Measurements from ENCODE around the gene SHROOM2. TPM values are rescaled to one million over a fixed set of nuclear protein-coding genes. Genes with fewer than 3 reads are reported as not detected.

The SHROOM2 gene
- total and polyA plus RNA-seq, 9 of the 15 experiments (the other 6 are each of a cell fraction or from before 2014, with no cell fraction given) = not detected

DNA sequence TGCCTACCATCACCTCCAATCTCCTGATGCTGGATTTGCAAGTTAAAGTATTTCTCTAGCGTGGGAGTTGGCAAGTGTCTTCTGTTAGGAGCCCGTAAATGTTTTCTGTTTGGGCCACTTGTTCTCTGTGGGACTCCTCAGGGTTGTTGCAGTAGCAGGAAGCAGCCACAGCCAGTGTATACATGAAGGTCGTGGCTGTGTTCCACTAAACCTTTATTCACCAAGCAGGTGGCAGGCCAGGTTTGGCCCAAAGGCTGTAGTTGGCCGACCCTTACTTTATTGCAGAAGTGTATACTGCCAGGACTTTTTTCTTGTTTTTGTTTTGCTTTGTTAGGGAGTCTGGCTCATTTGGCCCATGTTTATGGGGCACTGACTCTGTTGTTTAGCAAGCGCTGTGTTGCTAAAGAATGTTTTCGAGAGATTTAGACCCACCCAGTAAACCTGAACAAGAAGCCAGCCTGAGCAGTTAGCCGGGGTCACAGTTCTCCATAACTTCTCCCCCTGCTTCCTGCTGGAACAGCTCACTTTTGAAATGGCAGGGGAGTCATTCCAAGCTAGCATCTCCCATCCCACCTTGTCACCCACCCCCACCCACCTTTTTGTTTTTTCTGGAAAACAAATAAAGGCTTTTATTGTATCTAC is 58.8 kb downstream of the SHROOM2 start:
- no TSS peak for BruUV-seq (replicated peaks)
- FAIRE-seq (no peak), ATAC-seq (no peak), DNase-seq (ENCODE audit: extremely low read depth in 1 of 4, low spot score in 3 of 4) (no peak)
- no peaks in the 10 kb centered on the region for H3K79me2 ChIP-seq (ENCODE audit: control insufficient read depth, insufficient read depth, low read length)
- H3K4me3 ChIP-seq = no peak overlapping the region
- POLR2A ChIA-PET = no interaction called here
- CTCF ChIA-PET (ENCODE audit: low intra/inter-chr PET ratio) = no interaction called here
- H3K36me3 ChIP-seq (ENCODE audit: control insufficient read depth, insufficient read depth, low read length) = no peaks in the 10 kb centered on the region
- no peak overlapping the region for H3K27ac ChIP-seq (ENCODE audit: extremely low read depth, low read depth, low read length)
- intact Hi-C loops (cut with micrococcal nuclease) = no loop called here
- no peak overlapping the region for H2AFZ ChIP-seq (ENCODE audit: low read depth, low read length)
- H3K9me3 ChIP-seq (replicated peaks; ENCODE audit: control insufficient read depth, insufficient read depth, low read depth, low read length) = no peaks in the 10 kb centered on the region
- WGBS (ENCODE audit: insufficient coverage, low coverage, missing lambda C conversion rate) = 0% methylated on average over 7 of the region's 7 CpGs
- H4K20me1 ChIP-seq (replicated peaks; ENCODE audit: control insufficient read depth, insufficient read depth, low read length) = no peaks in the 10 kb centered on the region
- no peak overlapping the region for H3K4me2 ChIP-seq (ENCODE audit: insufficient read depth, low read length)
- H3K27me3 ChIP-seq (ENCODE audit: control insufficient read depth in 2 of 2, insufficient read depth in 2 of 2, low read length in 2 of 2) = peaks cover 5 to 29% of the 10 kb centered on the region in 2 experiments; a peak in 2 of 5 replicates
- H3K4me1 ChIP-seq (replicated peaks in 1 of 2; ENCODE audit: control insufficient read depth in 2 of 2, insufficient read depth in 2 of 2, low read length in 2 of 2) = no peaks in the 10 kb centered on the region
- in situ Hi-C loops (cut with MboI) = no loop called here
- no peaks in the 10 kb centered on the region for H3K9me1 ChIP-seq (ENCODE audit: control insufficient read depth, insufficient read depth, low read length)
- H3K9ac ChIP-seq (ENCODE audit: insufficient read depth in 1 of 2, low read depth in 2 of 2, low read length in 2 of 2) = no peak overlapping the region
- no peak for TF ChIP-seq MBD1 (CRISPR knock-in tag; IDR thresholded peaks at IDR 0.05)
- no peak for TF ChIP-seq TBP (optimal IDR thresholded peaks at IDR 0.05; ENCODE audit: low read depth, low read length)
- no peak for TF ChIP-seq MYBL2 (IDR thresholded peaks at IDR 0.05; ENCODE audit: low read depth)
- no peak for TF ChIP-seq MYBL2 (CRISPR knock-in tag; IDR thresholded peaks at IDR 0.05; ENCODE audit: borderline replicate concordance)
- TF ChIP-seq XRCC5 (IDR thresholded peaks at IDR 0.05; ENCODE audit: low read depth, low read length) = no peak
- TF ChIP-seq ZNF696 (CRISPR knock-in tag; conservative IDR thresholded peaks at IDR 0.05) = no peak
- no peak for TF ChIP-seq CHAMP1 (IDR thresholded peaks at IDR 0.05)
- TF ChIP-seq TSHZ1 (CRISPR knock-in tag; IDR thresholded peaks at IDR 0.05) = no peak
- TF ChIP-seq ATF1 (CRISPR knock-in tag; IDR thresholded peaks at IDR 0.05) = no peak
- no peak for TF ChIP-seq ATF1 (tag; IDR thresholded peaks at IDR 0.05)
- no peak for TF ChIP-seq YY1 (IDR thresholded peaks at IDR 0.05; ENCODE audit: borderline replicate concordance in 1 of 3, control insufficient read depth in 1 of 3, extremely low read depth in 1 of 3, insufficient read depth in 3 of 3, insufficient read length in 1 of 3, insufficient replicate concordance in 2 of 3, low read depth in 1 of 3, low read length in 2 of 3)
- no peak for TF ChIP-seq CGGBP1 (CRISPR knock-in tag; IDR thresholded peaks at IDR 0.05)
- no peak for TF ChIP-seq FIP1L1 (IDR thresholded peaks at IDR 0.05; ENCODE audit: low read depth, low read length, poor library complexity, severe bottlenecking)
- TF ChIP-seq DACH1 (IDR thresholded peaks at IDR 0.05; ENCODE audit: partially characterized antibody) = no peak
- TF ChIP-seq ZC3H11A (IDR thresholded peaks at IDR 0.05; ENCODE audit: low read depth, low read length) = no peak
